B cell (primary cell): ENCODE data around the gene MUC6. TPM values are rescaled to one million over a fixed set of nuclear protein-coding genes. Genes with fewer than 3 reads are reported as not detected.

Experiments
- ATAC-seq: fragments of 200-7000 bp; cut with Tn5 transposase; one replicate; pipeline ENCODE4 v1.10.0; 2021; ENCODE audit warnings: low read depth, mild to moderate bottlenecking, moderate number of reproducible peaks, moderate library complexity
- CTCF ChIA-PET: fragments of 350-600 bp; sonication (Branson Sonifier 250); formaldehyde crosslinking; loops from one replicate; lab custom pipeline; 2021; ENCODE audit warnings: antibody characterized with exemption, inconsistent platforms; lab: Charles Lee
- POLR2A ChIA-PET: fragments of 350-600 bp; sonication (Branson Sonifier 250); formaldehyde crosslinking; loops from one replicate; lab custom pipeline; 2021; ENCODE audit warnings: antibody characterized with exemption; lab: Charles Lee
- DNase-seq: peaks from one replicate; pipeline ENCODE4 v3.0.0; 2013
- H2AFZ ChIP-seq: 2 replicates; pipeline ENCODE4 v1.6.1; 2012; ENCODE audit warnings: mild to moderate bottlenecking, low read depth, low read length; ENCODE audit not compliant: insufficient read depth, poor library complexity, severe bottlenecking
- H3K27ac ChIP-seq, 2 donors: 1 replicate in 1 of 2; 2 replicates in 1 of 2; pipeline ENCODE4 v1.5.1; 2012 to 2013; ENCODE audit warnings: low read length in 2 of 2, mild to moderate bottlenecking in 2 of 2, moderate library complexity in 1 of 2
- H3K27me3 ChIP-seq, 4 experiments: fragments of 200-600 bp in 1 of 4; sonication (generic) in 1 of 4; replicated peaks in 1 of 4; 1 replicate in 2 of 4; 2 replicates in 2 of 4; pipeline versions ENCODE4 v1.6.1 to v1.7.0; 2013 to 2016; ENCODE audit warnings: low read length in 3 of 4, mild to moderate bottlenecking in 2 of 4, mixed read lengths in 1 of 4, moderate library complexity in 1 of 4; ENCODE audit not compliant: insufficient read depth in 4 of 4, control insufficient read depth in 3 of 4; ENCODE audit errors: control extremely low read depth in 1 of 4
- H3K36me3 ChIP-seq, 2 experiments: replicated peaks in 1 of 2; 1 replicate in 1 of 2; 2 replicates in 1 of 2; pipeline versions ENCODE4 v1.6.1 to v1.7.1; 2013; ENCODE audit warnings: low read length in 1 of 2; ENCODE audit not compliant: insufficient read depth in 2 of 2, control insufficient read depth in 1 of 2; ENCODE audit errors: control extremely low read depth in 1 of 2, extremely low read depth in 1 of 2
- H3K4me1 ChIP-seq, 2 donors: fragments of 200-600 bp in 1 of 2; sonication (generic) in 1 of 2; 1 replicate in 1 of 2; 2 replicates in 1 of 2; pipeline versions ENCODE4 v1.5.1 to v1.6.1; 2013 to 2017; ENCODE audit warnings: low read length in 2 of 2; ENCODE audit not compliant: control insufficient read depth in 2 of 2, insufficient read depth in 2 of 2
- H3K4me2 ChIP-seq: replicated peaks from 2 replicates; pipeline ENCODE3; 2012; ENCODE audit warnings: mild to moderate bottlenecking, low read depth, low read length; ENCODE audit not compliant: poor library complexity, severe bottlenecking
- H3K4me3 ChIP-seq, 5 experiments: fragments of 200-600 bp in 1 of 5; sonication (generic) in 1 of 5; 1 replicate in 3 of 5; 2 replicates in 2 of 5; pipeline versions ENCODE4 v1.5.1 to v1.7.0; 2011 to 2016; ENCODE audit warnings: low read length in 4 of 5, mild to moderate bottlenecking in 4 of 5, low read depth in 2 of 5, control low read depth in 1 of 5, moderate library complexity in 1 of 5; ENCODE audit not compliant: insufficient read depth in 1 of 5; ENCODE audit errors: control extremely low read depth in 1 of 5, extremely low read depth in 1 of 5
- H3K79me2 ChIP-seq: fragments of 200-600 bp; sonication (generic); one replicate; pipeline ENCODE4 v1.6.0; 2016; ENCODE audit warnings: low read length; ENCODE audit not compliant: control insufficient read depth, insufficient read depth
- H3K9ac ChIP-seq: fragments of 200-600 bp; sonication (generic); 2 replicates; pipeline ENCODE4 v1.6.1; 2017; ENCODE audit warnings: mild to moderate bottlenecking, low read length, moderate library complexity
- H3K9me3 ChIP-seq, 3 donors: one replicate each; pipeline versions ENCODE4 v1.6.1 to v1.7.1; 2013; ENCODE audit warnings: low read length in 2 of 3; ENCODE audit not compliant: control insufficient read depth in 2 of 3, insufficient read depth in 1 of 3; ENCODE audit errors: control extremely low read depth in 1 of 3
- H4K20me1 ChIP-seq: 2 replicates; pipeline ENCODE4 v1.6.0; 2012; ENCODE audit warnings: mild to moderate bottlenecking, low read length; ENCODE audit not compliant: insufficient read depth, control insufficient read depth, poor library complexity, severe bottlenecking
- H3K27ac Mint-ChIP-seq: one replicate; pipeline ENCODE4 v1.8.0; 2021; ENCODE audit warnings: mixed read lengths
- H3K27me3 Mint-ChIP-seq: one replicate; pipeline ENCODE4 v1.8.0; 2021; ENCODE audit warnings: mixed read lengths
- H3K4me1 Mint-ChIP-seq: one replicate; pipeline ENCODE4 v1.8.0; 2021; ENCODE audit warnings: mixed read lengths
- H3K4me3 Mint-ChIP-seq: one replicate; pipeline ENCODE4 v1.8.0; 2021; ENCODE audit warnings: mixed read lengths
- H3K9me3 Mint-ChIP-seq: one replicate; pipeline ENCODE4 v1.8.0; 2022; ENCODE audit warnings: mixed read lengths; ENCODE audit not compliant: insufficient read depth
- CTCF ChIP-seq: fragments of 200-600 bp; IDR thresholded peaks from one replicate; pipeline ENCODE4 v1.8.0; 2022; ENCODE audit warnings: antibody characterized with exemption, mild to moderate bottlenecking
- EZH2 ChIP-seq: IDR thresholded peaks from 2 replicates; pipeline ENCODE4 v1.6.1; 2012; ENCODE audit warnings: borderline replicate concordance, low read depth, mild to moderate bottlenecking, moderate library complexity, low read length; ENCODE audit not compliant: insufficient read depth, poor library complexity, severe bottlenecking
- WGBS: methylation state at CpG from one replicate; pipeline ENCODE4 v1.1.5; 2013; ENCODE audit warnings: missing lambda C conversion rate; ENCODE audit not compliant: insufficient coverage; 5-methylcytosine and 5-hydroxymethylcytosine counted together
- intact Hi-C: fragments of 100-400 bp; cut with micrococcal nuclease; formaldehyde crosslinking; loops from one replicate; pipeline ENCODE4 v1.10.0; 2022
- polyA plus RNA-seq: library from polyadenylated mRNA; depleted of rRNA; stranded (reverse); fragments of >200 nt; gene quantifications from 2 replicates; pipeline ENCODE4 v1.2.3, GENCODE V29; 2012
- total RNA-seq, 2 donors: library from RNA; stranded (reverse); fragments of 120-200 nt in 1 of 2; gene quantifications; 1 replicate in 1 of 2; 2 replicates in 1 of 2; pipeline versions ENCODE4 v1.2.3 to v1.2.4, GENCODE V29; 2013 to 2022

The MUC6 gene
- total and polyA plus RNA-seq, 2 donors (not counting 1 experiment from before 2014, with no cell fraction given) = not detected

GRCh38 chr11:1082728-1083620 is 46.5 kb upstream of the MUC6 start:
- H3K4me2 ChIP-seq = no peak overlapping the region
- no peaks in the 10 kb centered on the region for H3K36me3 ChIP-seq
- no peaks in the 10 kb centered on the region for H3K9me3 Mint-ChIP-seq
- H2AFZ ChIP-seq = no peak overlapping the region
- no peaks in the 10 kb centered on the region for H3K27me3 ChIP-seq
- no peaks in the 10 kb centered on the region for H3K4me1 ChIP-seq
- no peak overlapping the region for H3K27ac Mint-ChIP-seq
- 83% methylated on average over 33 of the region's 33 CpGs for whole genome bisulfite sequencing
- intact Hi-C loops = no loop called here
- ChIA-PET POLR2A (no interaction called here), CTCF (no interaction called here)
- H3K79me2 ChIP-seq = no peaks in the 10 kb centered on the region
- no peaks in the 10 kb centered on the region for H3K4me1 Mint-ChIP-seq
- no peak for TF ChIP-seq EZH2
- no peak for TF ChIP-seq CTCF
- H3K27me3 Mint-ChIP-seq = no peaks in the 10 kb centered on the region
- H3K4me3 ChIP-seq = no peak overlapping the region
- ATAC-seq (no peak), DNase-seq (no peak)
- H4K20me1 ChIP-seq = no peaks in the 10 kb centered on the region
- no peak overlapping the region for H3K27ac ChIP-seq
- H3K4me3 Mint-ChIP-seq = no peak overlapping the region
- H3K9me3 ChIP-seq = no peaks in the 10 kb centered on the region
- no peak overlapping the region for H3K9ac ChIP-seq

DNA sequence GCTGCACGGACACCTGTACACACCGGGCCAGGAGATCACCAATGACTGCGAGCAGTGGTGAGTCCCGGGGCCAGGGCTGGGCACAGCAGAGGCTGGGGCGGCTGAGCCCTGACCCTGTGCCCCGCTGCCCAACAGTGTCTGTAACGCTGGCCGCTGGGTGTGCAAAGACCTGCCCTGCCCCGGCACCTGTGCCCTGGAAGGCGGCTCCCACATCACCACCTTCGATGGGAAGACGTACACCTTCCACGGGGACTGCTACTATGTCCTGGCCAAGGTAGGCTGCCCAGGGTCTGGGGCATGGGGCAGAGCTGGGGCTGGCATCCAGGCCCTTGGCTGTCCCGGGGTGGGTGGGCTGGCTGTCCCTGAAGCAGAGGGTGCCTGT is 45.8 kb upstream of the MUC6 start:
- H3K27ac ChIP-seq = no peak overlapping the region
- WGBS = 93% methylated on average over 14 of the region's 14 CpGs
- H3K9me3 ChIP-seq = no peaks in the 10 kb centered on the region
- no peaks in the 10 kb centered on the region for H3K9me3 Mint-ChIP-seq
- no peaks in the 10 kb centered on the region for H4K20me1 ChIP-seq
- H3K27me3 Mint-ChIP-seq = no peaks in the 10 kb centered on the region
- H3K4me3 Mint-ChIP-seq = no peak overlapping the region
- no peak overlapping the region for H2AFZ ChIP-seq
- H3K36me3 ChIP-seq = no peaks in the 10 kb centered on the region
- no peaks in the 10 kb centered on the region for H3K79me2 ChIP-seq
- H3K4me2 ChIP-seq = no peak overlapping the region
- no peak overlapping the region for H3K4me3 ChIP-seq
- TF ChIP-seq EZH2 (no peak), CTCF (no peak)
- CTCF ChIA-PET = no interaction called here
- no peaks in the 10 kb centered on the region for H3K4me1 ChIP-seq
- DNase-seq (no peak), ATAC-seq (no peak)
- no peak overlapping the region for H3K9ac ChIP-seq
- H3K27me3 ChIP-seq = no peaks in the 10 kb centered on the region
- POLR2A ChIA-PET = no interaction called here
- H3K27ac Mint-ChIP-seq = no peak overlapping the region
- no peaks in the 10 kb centered on the region for H3K4me1 Mint-ChIP-seq
- intact Hi-C loops = no loop called here
